Renal pelvis (tissue), 4 donors: ENCODE measurements around the gene CHML. TPM values are rescaled to one million over a fixed set of nuclear protein-coding genes. Genes with fewer than 3 reads are reported as not detected.

Experiments
- DNase-seq: peaks from one replicate; pipeline ENCODE4 v3.0.0-alpha.2; 2013
- polyA plus RNA-seq, 3 donors: library from polyadenylated mRNA; unstranded; fragments of 120-200 nt; gene quantifications; one replicate each; pipeline ENCODE4 v1.2.1, GENCODE V29; 2013; ENCODE audit not compliant: insufficient read length in 3 of 3

CHML gene
- polyA plus RNA-seq, 3 donors: 21.9 to 25.1 (median 23.2) TPM

DNA sequence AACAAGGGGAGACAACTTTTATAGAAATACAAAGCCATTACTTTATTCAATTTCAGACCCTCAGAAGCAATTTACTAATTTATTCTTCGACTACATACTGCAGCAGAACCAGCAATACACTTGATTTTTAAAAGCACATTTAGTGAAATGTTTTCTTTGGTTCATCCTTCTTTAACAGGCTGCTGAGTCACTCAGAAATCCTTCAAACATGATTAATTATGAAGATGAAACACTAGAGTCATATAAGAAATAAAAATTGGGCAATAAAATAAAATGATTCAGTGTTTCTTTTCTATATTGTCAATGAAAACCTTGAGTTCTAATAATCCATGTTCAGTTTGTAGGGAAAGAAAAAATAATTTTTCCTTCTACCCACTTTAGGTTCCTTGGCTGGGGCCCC, 47.0 kb downstream of the CHML start:
- DNase-seq: no peak

DNA sequence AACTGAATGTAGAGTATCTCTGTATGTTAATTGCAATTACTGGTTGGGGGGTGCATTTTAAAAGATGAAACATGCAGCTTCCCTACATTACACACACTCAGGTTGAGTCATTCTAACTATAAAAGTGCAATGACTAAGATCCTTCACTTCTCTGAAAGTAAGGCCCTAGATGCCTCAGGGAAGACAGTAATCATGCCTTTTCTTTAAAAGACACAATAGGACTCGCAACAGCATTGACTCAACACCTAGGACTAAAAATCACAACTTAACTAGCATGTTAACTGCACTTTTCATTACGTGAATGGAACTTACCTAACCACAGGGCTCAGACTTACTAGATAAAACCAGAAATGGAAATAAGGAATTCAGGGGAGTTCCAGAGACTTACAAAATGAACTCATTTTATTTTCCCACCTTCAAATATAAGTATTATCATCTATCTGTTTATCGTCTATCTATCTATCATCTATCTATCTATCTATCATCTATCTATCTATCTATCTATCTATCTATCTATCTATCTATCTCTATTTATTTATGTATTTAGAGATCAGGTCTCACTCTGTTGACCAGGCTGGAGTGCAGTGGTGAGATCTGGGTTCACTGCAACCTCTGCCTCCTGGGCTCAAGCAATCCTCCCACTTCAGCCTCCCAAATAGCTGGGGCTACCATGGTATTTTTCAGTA, 47.8 kb downstream of the CHML start:
- no peak for DNase-seq

DNA sequence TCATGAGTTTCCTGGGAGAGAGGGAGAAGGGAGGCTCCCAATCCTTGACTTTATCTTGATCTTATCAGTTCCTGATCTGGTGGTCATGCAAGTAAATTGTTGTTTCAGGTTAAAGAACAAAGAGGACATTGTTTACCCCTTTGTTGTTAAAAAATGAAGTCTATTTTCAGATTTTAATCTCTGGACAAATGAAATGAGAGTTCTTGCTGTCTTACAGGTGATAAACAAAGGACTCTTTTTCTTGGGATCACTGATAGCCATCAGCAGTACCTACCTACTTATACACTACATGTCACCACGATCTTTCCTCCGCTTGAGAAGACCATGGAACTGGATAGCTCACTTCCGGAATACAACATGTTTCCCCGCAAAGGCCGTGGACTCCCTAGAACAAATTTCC, 48.4 kb downstream of the CHML start:
- no peak for DNase-seq

DNA sequence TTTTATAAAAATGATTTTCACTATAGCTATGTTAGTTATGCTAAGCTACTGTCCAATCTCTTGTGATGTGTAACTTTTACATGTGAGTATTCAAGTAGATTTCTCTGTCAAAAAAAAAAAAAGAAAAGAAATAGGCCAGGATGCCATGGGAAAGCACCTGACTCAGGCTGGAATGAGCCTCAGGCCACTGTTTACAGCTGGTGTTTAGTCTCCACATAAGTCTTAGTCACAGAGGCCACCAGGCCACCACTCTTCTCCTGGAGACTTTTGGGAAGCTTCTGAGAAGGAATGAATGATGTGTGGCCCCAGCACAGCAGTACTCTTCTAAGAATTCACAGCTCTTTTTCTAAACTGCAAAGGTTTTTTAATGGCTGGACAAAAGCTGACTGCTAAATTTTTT, 48.9 kb downstream of the CHML start:
- DNase-seq: no peak

DNA sequence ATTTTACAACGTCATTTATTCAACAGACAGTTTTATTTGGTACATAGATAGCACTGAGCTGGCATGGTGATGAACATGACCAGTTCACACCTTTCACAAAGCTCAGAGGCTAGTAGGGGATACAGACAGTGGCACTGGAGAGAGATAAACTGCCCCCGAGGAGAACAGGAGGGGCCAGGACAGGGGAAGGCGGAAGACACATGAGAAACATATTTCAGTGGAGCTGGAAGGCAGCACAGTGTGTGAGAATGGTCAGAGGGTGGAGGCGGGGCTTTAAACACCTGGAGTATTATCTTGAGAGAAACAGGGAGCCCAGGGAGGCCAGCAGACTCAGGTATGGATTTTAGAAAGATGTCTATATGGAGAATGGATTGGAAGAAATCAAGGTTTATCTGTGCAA, 49.5 kb downstream of the CHML start:
- no peak for DNase-seq

Other genes starting within 250 kb of the CHML start
- 10 to 100 TPM; 93.1 to 97.9 (median 95.6) TPM for gene FH, start 120.6 kb downstream of the CHML start, polyA plus RNA-seq
- 10 to 100 TPM; 18.2 to 27.6 (median 21.3) TPM for gene KMO, start 108.0 kb downstream of the CHML start, polyA plus RNA-seq
- gene OPN3, start within 50 bp of the CHML start, polyA plus RNA-seq: 10 to 100 TPM; 35.6 to 49.4 (median 40.6) TPM
- gene WDR64, start 11.9 kb upstream of the CHML start, polyA plus RNA-seq: under 1 TPM; 0.31 to 0.94 (median 0.56) TPM
- gene EXO1, start 207.8 kb upstream of the CHML start, polyA plus RNA-seq: 10 to 100 TPM; 14.1 to 14.4 (median 14.2) TPM